ACC112 (cell line): ENCODE data around the gene NLRP8.
"Not testable (repeated sequence)": the region's sequence is repeated elsewhere in the genome, so short reads cannot be mapped to it uniquely, and the experiment has no call there.

ENCODE experiments used
- H2AFZ ChIP-seq: fragments of 200-600 bp; sonication (generic); one replicate; pipeline ENCODE4 v1.6.0; 2017; ENCODE audit warnings: antibody characterized with exemption, low read length; ENCODE audit not compliant: unreplicated experiment
- H3K27ac ChIP-seq: fragments of 200-600 bp; sonication (generic); 2 replicates; pipeline ENCODE4 v1.5.1; 2014; ENCODE audit warnings: low read depth, mild to moderate bottlenecking, antibody characterized with exemption, low read length, moderate library complexity
- H3K27me3 ChIP-seq: fragments of 200-600 bp; sonication (generic); 2 replicates; pipeline ENCODE4 v1.6.1; 2014; ENCODE audit warnings: mild to moderate bottlenecking, antibody characterized with exemption, low read length, moderate library complexity, mixed read lengths; ENCODE audit not compliant: insufficient read depth
- H3K36me3 ChIP-seq: fragments of 200-600 bp; sonication (generic); 2 replicates; pipeline ENCODE4 v1.6.1; 2016; ENCODE audit warnings: mild to moderate bottlenecking, antibody characterized with exemption, low read length, moderate library complexity, mixed read lengths; ENCODE audit not compliant: insufficient read depth
- H3K4me1 ChIP-seq: fragments of 200-600 bp; sonication (generic); one replicate; pipeline ENCODE4 v1.6.1; 2016; ENCODE audit warnings: low read length, mixed read lengths; ENCODE audit not compliant: insufficient read depth, unreplicated experiment, control insufficient read depth
- H3K4me3 ChIP-seq: fragments of 200-600 bp; sonication (generic); 2 replicates; pipeline ENCODE4 v1.5.1; 2014; ENCODE audit warnings: mild to moderate bottlenecking, low read depth, low read length
- H3K79me2 ChIP-seq: fragments of 200-600 bp; sonication (generic); one replicate; pipeline ENCODE4 v1.6.0; 2016; ENCODE audit warnings: low read length; ENCODE audit not compliant: control insufficient read depth, unreplicated experiment, insufficient read depth

NLRP8 gene

GRCh38 chr19:55973982-55974381, 26.4 kb downstream of the NLRP8 start:
- H3K4me1 ChIP-seq, result no peaks in the 10 kb centered on the region
- H3K4me3 ChIP-seq, result no peak overlapping the region
- no peaks in the 10 kb centered on the region for H3K79me2 ChIP-seq
- no peaks in the 10 kb centered on the region for H3K36me3 ChIP-seq
- H3K27me3 ChIP-seq, result no peaks in the 10 kb centered on the region
- H3K27ac ChIP-seq, result no peak overlapping the region
- no peak overlapping the region for H2AFZ ChIP-seq

- Histone ChIP-seq H2AFZ (no peak overlapping the region), H3K4me3 (no peak overlapping the region), H3K36me3 (no peaks in the 10 kb centered on the region), H3K27me3 (no peaks in the 10 kb centered on the region), H3K27ac (no peak overlapping the region), H3K4me1 (no peaks in the 10 kb centered on the region), H3K79me2 (no peaks in the 10 kb centered on the region)
Observed at GRCh38 chr19:55980415-55980814, 32.8 kb downstream of the NLRP8 start.

- Histone ChIP-seq H3K27ac (no peak overlapping the region), H2AFZ (no peak overlapping the region), H3K36me3 (no peaks in the 10 kb centered on the region), H3K79me2 (no peaks in the 10 kb centered on the region), H3K27me3 (no peaks in the 10 kb centered on the region), H3K4me1 (no peaks in the 10 kb centered on the region), H3K4me3 (no peak overlapping the region)
Observed at GRCh38 chr19:55985254-55985653, 37.6 kb downstream of the NLRP8 start.

- no peaks in the 10 kb centered on the region for H3K79me2 ChIP-seq
- H2AFZ ChIP-seq, result no peak within 1 kb of the TSS
- H3K4me1 ChIP-seq, result no peaks in the 10 kb centered on the region
- H3K36me3 ChIP-seq, result no peaks in the 10 kb centered on the region
- H3K27ac ChIP-seq, result no peak within 1 kb of the TSS
- no peak within 1 kb of the TSS for H3K4me3 ChIP-seq
- no peaks in the 10 kb centered on the region for H3K27me3 ChIP-seq
Observed at GRCh38 chr19:55986487-55986886, 38.9 kb downstream of the NLRP8 start, which contains the start of gene NLRP5. Gene NLRP5, plus strand, starts transcription at chr19:55986775.

- Histone ChIP-seq H3K4me3 (no peak overlapping the region), H3K36me3 (no peaks in the 10 kb centered on the region), H3K79me2 (no peaks in the 10 kb centered on the region), H3K27me3 (no peaks in the 10 kb centered on the region), H3K27ac (no peak overlapping the region), H3K4me1 (no peaks in the 10 kb centered on the region), H2AFZ (no peak overlapping the region)
Observed at GRCh38 chr19:55990831-55991230, 43.2 kb downstream of the NLRP8 start.

- Histone ChIP-seq H3K4me3 (no peak overlapping the region), H3K36me3 (no peaks in the 10 kb centered on the region), H3K27me3 (no peaks in the 10 kb centered on the region), H3K79me2 (no peaks in the 10 kb centered on the region), H3K27ac (no peak overlapping the region), H2AFZ (no peak overlapping the region), H3K4me1 (no peaks in the 10 kb centered on the region)
Observed at GRCh38 chr19:55993492-55993891, 45.9 kb downstream of the NLRP8 start.

GRCh38 chr19:56014765-56015164, 67.1 kb downstream of the NLRP8 start:
- Histone ChIP-seq H3K36me3 (no peaks in the 10 kb centered on the region), H2AFZ (no peak overlapping the region), H3K4me1 (no peaks in the 10 kb centered on the region), H3K79me2 (no peaks in the 10 kb centered on the region), H3K27me3 (no peaks in the 10 kb centered on the region), H3K4me3 (no peak overlapping the region), H3K27ac (no peak overlapping the region)

- Histone ChIP-seq H3K4me3 (no peak overlapping the region), H3K4me1 (no peaks in the 10 kb centered on the region), H3K27ac (no peak overlapping the region), H3K27me3 (no peaks in the 10 kb centered on the region), H3K36me3 (no peaks in the 10 kb centered on the region), H2AFZ (no peak overlapping the region), H3K79me2 (no peaks in the 10 kb centered on the region)
Observed at GRCh38 chr19:56015756-56016155, 68.1 kb downstream of the NLRP8 start.

GRCh38 chr19:56019325-56019724, 71.7 kb downstream of the NLRP8 start:
- not testable (repeated sequence) for H3K4me1 ChIP-seq, H3K4me3 ChIP-seq, H3K36me3 ChIP-seq, H3K27me3 ChIP-seq, H2AFZ ChIP-seq, H3K27ac ChIP-seq, H3K79me2 ChIP-seq

- H3K79me2 ChIP-seq, H3K36me3 ChIP-seq, H2AFZ ChIP-seq, H3K27ac ChIP-seq, H3K27me3 ChIP-seq, H3K4me3 ChIP-seq, H3K4me1 ChIP-seq: not testable (repeated sequence)
Observed at GRCh38 chr19:56020355-56020975, 72.8 kb downstream of the NLRP8 start.

- Histone ChIP-seq H3K36me3 (no peaks in the 10 kb centered on the region), H2AFZ (no peak overlapping the region), H3K79me2 (no peaks in the 10 kb centered on the region), H3K4me1 (no peaks in the 10 kb centered on the region), H3K27me3 (no peaks in the 10 kb centered on the region), H3K27ac (no peak overlapping the region), H3K4me3 (no peak overlapping the region)
Observed at GRCh38 chr19:56026769-56027168, 79.1 kb downstream of the NLRP8 start.
